ENCODE results near the gene THRA.
A peak's percentile ranks its signal among the peaks of the same experiment; 100 is the strongest.
"Not testable (repeated sequence)": the region's sequence is repeated elsewhere in the genome, so short reads cannot be mapped to it uniquely, and the experiment has no call there.

The THRA gene

GRCh38 chr17:40115101-40115436 lies 52.3 kb downstream of the THRA start:
- Mint-ChIP-seq H3K4me3 (no peak overlapping the region), H3K9me3 (no peaks in the 10 kb centered on the region), H3K36me3 (ENCODE audit: low read depth) (no peaks in the 10 kb centered on the region), H3K4me1 (ENCODE audit: low read depth) (peaks cover 38% of the 10 kb centered on the region), H3K27ac (no peak overlapping the region), H3K27me3 (no peaks in the 10 kb centered on the region)

GRCh38 chr17:40121181-40122135 lies 58.7 kb downstream of the THRA start, which contains the start of gene MSL1:
TSS of gene MSL1 (plus strand) at chr17:40121971. CDS start at chr17:40122613, 642 bp downstream.
- H3K27me3 Mint-ChIP-seq, result no peaks in the 10 kb centered on the region
- H3K4me1 Mint-ChIP-seq (ENCODE audit: low read depth), result peaks cover 32% of the 10 kb centered on the region
- H3K36me3 Mint-ChIP-seq (ENCODE audit: low read depth), result peaks cover 25% of the 10 kb centered on the region
- H3K4me3 Mint-ChIP-seq, result peak within 1 kb of the TSS; percentile 87
- no peaks in the 10 kb centered on the region for H3K9me3 Mint-ChIP-seq
- peak within 1 kb of the TSS; percentile 68 for H3K27ac Mint-ChIP-seq

GRCh38 chr17:40122136-40122998 lies 59.6 kb downstream of the THRA start:
- H3K4me1 Mint-ChIP-seq (ENCODE audit: low read depth), result peaks cover 35% of the 10 kb centered on the region
- H3K27ac Mint-ChIP-seq, result no peak overlapping the region
- no peaks in the 10 kb centered on the region for H3K27me3 Mint-ChIP-seq
- H3K9me3 Mint-ChIP-seq, result no peaks in the 10 kb centered on the region
- H3K4me3 Mint-ChIP-seq, result peak overlapping the region; percentile 87
- H3K36me3 Mint-ChIP-seq (ENCODE audit: low read depth), result peaks cover 32% of the 10 kb centered on the region

- H3K4me1 Mint-ChIP-seq (ENCODE audit: low read depth), result peaks cover 35% of the 10 kb centered on the region
- H3K27me3 Mint-ChIP-seq, result no peaks in the 10 kb centered on the region
- peak overlapping the region; percentile 92 for H3K27ac Mint-ChIP-seq
- no peaks in the 10 kb centered on the region for H3K9me3 Mint-ChIP-seq
- peaks cover 39% of the 10 kb centered on the region for H3K36me3 Mint-ChIP-seq (ENCODE audit: low read depth)
- peak overlapping the region; percentile 97 for H3K4me3 Mint-ChIP-seq
These were observed 60.4 kb downstream of the THRA start for GRCh38 chr17:40122999-40123810.

- Mint-ChIP-seq H3K9me3 (no peaks in the 10 kb centered on the region), H3K27me3 (no peaks in the 10 kb centered on the region), H3K27ac (peak overlapping the region; percentile 92), H3K36me3 (ENCODE audit: low read depth) (peaks cover 39% of the 10 kb centered on the region), H3K4me1 (ENCODE audit: low read depth) (peaks cover 35% of the 10 kb centered on the region), H3K4me3 (peak overlapping the region; percentile 97)
These were observed 61.0 kb downstream of the THRA start for GRCh38 chr17:40123811-40124114.

- no peaks in the 10 kb centered on the region for H3K27me3 Mint-ChIP-seq
- H3K9me3 Mint-ChIP-seq, result no peaks in the 10 kb centered on the region
- H3K36me3 Mint-ChIP-seq (ENCODE audit: low read depth), result peaks cover 47% of the 10 kb centered on the region
- H3K4me1 Mint-ChIP-seq (ENCODE audit: low read depth), result peaks cover 35% of the 10 kb centered on the region
- peak overlapping the region; percentile 9 for H3K27ac Mint-ChIP-seq
- H3K4me3 Mint-ChIP-seq, result peak overlapping the region; percentile 97
These were observed 61.7 kb downstream of the THRA start for GRCh38 chr17:40124279-40125141.

GRCh38 chr17:40129498-40129897 lies 66.7 kb downstream of the THRA start:
- Mint-ChIP-seq H3K27me3 (no peaks in the 10 kb centered on the region), H3K4me1 (ENCODE audit: low read depth) (peaks cover 15% of the 10 kb centered on the region), H3K27ac (no peak overlapping the region), H3K36me3 (ENCODE audit: low read depth) (peaks cover 84% of the 10 kb centered on the region), H3K4me3 (no peak overlapping the region), H3K9me3 (no peaks in the 10 kb centered on the region)

GRCh38 chr17:40130352-40131042 lies 67.7 kb downstream of the THRA start:
- Mint-ChIP-seq H3K4me3 (no peak overlapping the region), H3K27me3 (no peaks in the 10 kb centered on the region), H3K27ac (no peak overlapping the region), H3K36me3 (ENCODE audit: low read depth) (peaks cover 88% of the 10 kb centered on the region), H3K9me3 (no peaks in the 10 kb centered on the region), H3K4me1 (ENCODE audit: low read depth) (peaks cover 9% of the 10 kb centered on the region)

- Mint-ChIP-seq H3K27ac (peak overlapping the region; percentile 77), H3K9me3 (no peaks in the 10 kb centered on the region), H3K4me3 (no peak overlapping the region), H3K27me3 (no peaks in the 10 kb centered on the region), H3K36me3 (ENCODE audit: low read depth) (peaks cover 81% of the 10 kb centered on the region), H3K4me1 (ENCODE audit: low read depth) (peaks cover 19% of the 10 kb centered on the region)
These were observed 71.4 kb downstream of the THRA start for GRCh38 chr17:40134184-40134583.

- H3K4me3 Mint-ChIP-seq, result no peak overlapping the region
- H3K27ac Mint-ChIP-seq, result peak overlapping the region; percentile 76
- H3K9me3 Mint-ChIP-seq, result no peaks in the 10 kb centered on the region
- H3K27me3 Mint-ChIP-seq, result no peaks in the 10 kb centered on the region
- peaks cover 30% of the 10 kb centered on the region for H3K4me1 Mint-ChIP-seq (ENCODE audit: low read depth)
- H3K36me3 Mint-ChIP-seq (ENCODE audit: low read depth), result peaks cover 67% of the 10 kb centered on the region
These were observed 73.1 kb downstream of the THRA start for GRCh38 chr17:40135817-40136216.

GRCh38 chr17:40139566-40140058 lies 76.8 kb downstream of the THRA start:
- peak overlapping the region; percentile 96 for H3K27ac Mint-ChIP-seq
- H3K9me3 Mint-ChIP-seq, result no peaks in the 10 kb centered on the region
- no peaks in the 10 kb centered on the region for H3K27me3 Mint-ChIP-seq
- peaks cover 47% of the 10 kb centered on the region for H3K36me3 Mint-ChIP-seq (ENCODE audit: low read depth)
- peaks cover 45% of the 10 kb centered on the region for H3K4me1 Mint-ChIP-seq (ENCODE audit: low read depth)
- H3K4me3 Mint-ChIP-seq, result peak overlapping the region; percentile 97

- H3K27ac Mint-ChIP-seq, H3K4me3 Mint-ChIP-seq, H3K27me3 Mint-ChIP-seq, H3K9me3 Mint-ChIP-seq: not testable (repeated sequence)
- peaks cover 42% of the 10 kb centered on the region for H3K36me3 Mint-ChIP-seq (ENCODE audit: low read depth)
- peaks cover 56% of the 10 kb centered on the region for H3K4me1 Mint-ChIP-seq (ENCODE audit: low read depth)
These were observed 80.4 kb downstream of the THRA start for GRCh38 chr17:40143166-40143565.

All from stimulated activated naive CD8-positive, alpha-beta T cell treated with anti-CD3 and anti-CD28 coated beads, Interleukin-15, Interleukin-2, amounts not matched to agents 100 ng/mL and 50 ng/mL, for 24 hours (primary cell).